ENCODE data around the gene FBLN1. TPM values are rescaled to one million over a fixed set of nuclear protein-coding genes. Genes with fewer than 3 reads are reported as not detected.

Gene FBLN1
- total RNA-seq, 1 donor from 2014 or later: 624 TPM

DNA sequence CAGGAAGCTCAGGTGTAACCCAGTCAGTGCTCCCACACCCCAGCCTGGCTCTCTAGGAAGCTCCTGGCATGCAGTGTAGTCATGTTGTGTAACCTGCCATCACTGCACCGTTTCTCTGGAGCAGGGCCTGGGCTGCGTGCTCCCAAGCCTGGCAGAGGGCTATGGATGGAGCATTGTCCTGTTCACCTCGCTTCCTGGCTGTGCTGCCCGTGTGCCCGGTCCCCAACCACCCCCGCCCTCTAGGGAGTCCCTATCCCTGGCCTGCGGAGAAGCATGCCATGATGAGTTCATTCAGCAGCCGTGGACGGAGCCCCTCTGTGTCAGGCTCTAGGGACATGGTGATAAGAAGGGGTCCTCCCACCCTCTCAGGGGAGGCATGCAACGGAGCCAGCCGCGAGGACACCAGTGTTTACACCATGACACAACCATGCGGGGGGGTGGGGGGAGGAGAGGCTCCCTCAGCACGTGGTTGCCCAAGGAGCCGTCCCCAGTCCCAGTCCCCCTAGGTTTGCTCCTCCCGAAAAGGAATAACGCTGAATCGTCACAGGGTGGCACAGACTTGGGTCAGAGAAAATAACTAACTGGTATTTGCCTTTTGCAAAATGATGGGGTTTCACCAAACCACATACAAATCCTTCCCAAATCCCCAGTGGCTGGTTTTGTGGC, 73.1 kb downstream of the FBLN1 start:
- intact Hi-C loops (cut with DNase I): loop anchor here (5.0 kb wide), 1 partner anchor 1068 kb away; no protein-coding TSS in a partner anchor
- peak; percentile 22 for ATAC-seq

GRCh38 chr22:45576273-45576625, 73.6 kb downstream of the FBLN1 start:
- intact Hi-C loops (cut with DNase I): loop anchor here (5.0 kb wide), 1 partner anchor 1069 kb away; no protein-coding TSS in a partner anchor
- no peak for DNase-seq (ENCODE audit: low spot score)
- ATAC-seq: no peak

More for the DNA sequence above, 73.1 kb downstream of the FBLN1 start:
- no peak for DNase-seq (ENCODE audit: low spot score)

DNA sequence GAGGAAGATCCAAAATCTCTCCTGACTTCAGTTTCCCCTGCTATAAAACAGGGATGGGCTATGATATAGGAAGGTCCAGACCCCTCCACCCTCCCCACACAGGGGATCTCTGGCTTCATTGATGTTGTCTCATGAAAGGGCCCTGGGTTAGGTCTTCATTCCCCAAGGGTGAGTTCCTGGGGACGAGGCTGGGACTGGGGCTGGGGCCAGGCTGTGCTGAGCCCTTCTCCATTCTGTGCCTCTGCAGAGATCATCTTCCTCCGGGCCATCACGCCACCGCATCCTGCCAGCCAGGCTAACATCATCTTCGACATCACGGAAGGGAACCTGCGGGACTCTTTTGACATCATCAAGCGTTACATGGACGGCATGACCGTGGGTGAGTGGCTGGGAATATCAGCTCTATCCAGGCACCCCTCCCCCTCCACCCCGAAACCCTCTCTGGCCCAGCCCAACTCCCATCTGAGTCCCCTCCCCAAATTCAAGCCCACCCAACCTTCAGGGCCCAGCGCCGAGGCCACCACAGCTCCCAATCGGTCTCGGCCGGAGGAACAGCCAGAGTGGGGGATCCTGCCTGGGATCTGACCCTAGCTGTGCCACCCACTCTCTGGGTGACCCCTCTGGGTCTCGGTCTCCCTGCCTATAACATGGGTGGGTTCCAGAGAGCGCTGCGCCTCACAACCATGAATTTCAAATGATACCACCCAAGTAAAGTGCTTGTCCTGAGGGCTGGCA, 74.2 kb downstream of the FBLN1 start:
- intact Hi-C loops (cut with DNase I): loop anchor here (5.0 kb wide), 1 partner anchor 1070 kb away; no protein-coding TSS in a partner anchor
- ATAC-seq: no peak
- DNase-seq (ENCODE audit: low spot score): no peak

- ATAC-seq (peak; percentile 80), DNase-seq (ENCODE audit: low spot score) (peak; percentile 93)
- intact Hi-C loops (cut with DNase I): loop anchor here (5.0 kb wide), 1 partner anchor 1071 kb away; no protein-coding TSS in a partner anchor
Measured at GRCh38 chr22:45577746-45578523, 75.3 kb downstream of the FBLN1 start.

- intact Hi-C loops (cut with DNase I): loop anchor here (5.0 kb wide), 1 partner anchor 1071 kb away; no protein-coding TSS in a partner anchor
- ATAC-seq: no peak
- DNase-seq (ENCODE audit: low spot score): no peak
Measured at GRCh38 chr22:45578524-45579147, 76.0 kb downstream of the FBLN1 start.

- intact Hi-C loops (cut with DNase I): loop anchor here (5.0 kb wide), 1 partner anchor 1072 kb away; no protein-coding TSS in a partner anchor
- ATAC-seq (no peak), DNase-seq (ENCODE audit: low spot score) (no peak)
Measured at GRCh38 chr22:45579306-45579705, 76.6 kb downstream of the FBLN1 start.

DNA sequence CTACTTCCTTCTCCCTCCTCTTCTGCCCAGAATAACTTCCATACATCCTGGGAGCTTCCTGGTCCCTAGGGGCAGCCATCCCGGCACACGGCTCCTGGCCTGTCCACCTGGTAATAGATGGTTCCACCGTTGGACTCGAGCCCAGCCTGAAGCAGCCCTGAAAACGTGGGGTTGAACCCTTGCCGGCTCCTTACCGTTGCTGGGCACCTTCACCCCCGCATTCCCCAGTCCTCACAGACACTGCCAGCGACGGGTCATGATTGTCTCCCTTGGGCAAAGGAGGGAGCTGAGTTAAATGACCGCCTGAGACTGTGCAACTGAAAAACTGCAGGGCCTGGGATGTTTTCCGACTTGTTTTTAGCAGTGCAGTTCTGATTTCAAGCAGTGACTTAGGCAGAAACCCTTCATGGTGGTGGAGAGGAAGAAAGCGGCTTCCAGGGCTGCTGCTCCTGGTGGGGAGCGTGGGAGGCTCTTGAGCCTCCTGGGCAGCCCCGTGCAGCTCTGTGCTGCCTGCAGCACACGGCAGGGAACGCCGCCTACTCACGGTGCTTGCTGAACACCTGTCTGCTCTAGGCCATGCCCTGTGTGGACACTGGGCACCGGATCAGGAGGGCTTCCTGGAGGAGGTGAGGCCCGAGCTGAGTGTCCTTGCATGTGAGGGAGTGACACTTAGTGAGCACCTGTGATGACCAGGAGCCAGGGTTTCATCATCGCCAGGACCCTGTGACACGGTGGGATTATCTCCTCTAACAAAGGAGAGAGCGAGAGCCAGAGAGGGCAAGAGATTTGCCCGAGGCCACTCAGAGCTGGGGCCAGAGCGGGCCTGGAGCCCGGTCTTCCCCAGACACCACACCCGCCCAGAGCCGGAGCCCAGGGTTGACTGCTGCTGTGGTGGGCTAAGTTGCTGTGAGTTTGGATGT, 77.4 kb downstream of the FBLN1 start:
- ATAC-seq (no peak), DNase-seq (ENCODE audit: low spot score) (no peak)
- intact Hi-C loops (cut with DNase I): loop anchor here (5.0 kb wide), 1 partner anchor 1073 kb away; no protein-coding TSS in a partner anchor

GRCh38 chr22:45580726-45581381, 78.2 kb downstream of the FBLN1 start:
- intact Hi-C loops (cut with DNase I): no loop called here
- DNase-seq (ENCODE audit: low spot score) (no peak), ATAC-seq (no peak)

DNA sequence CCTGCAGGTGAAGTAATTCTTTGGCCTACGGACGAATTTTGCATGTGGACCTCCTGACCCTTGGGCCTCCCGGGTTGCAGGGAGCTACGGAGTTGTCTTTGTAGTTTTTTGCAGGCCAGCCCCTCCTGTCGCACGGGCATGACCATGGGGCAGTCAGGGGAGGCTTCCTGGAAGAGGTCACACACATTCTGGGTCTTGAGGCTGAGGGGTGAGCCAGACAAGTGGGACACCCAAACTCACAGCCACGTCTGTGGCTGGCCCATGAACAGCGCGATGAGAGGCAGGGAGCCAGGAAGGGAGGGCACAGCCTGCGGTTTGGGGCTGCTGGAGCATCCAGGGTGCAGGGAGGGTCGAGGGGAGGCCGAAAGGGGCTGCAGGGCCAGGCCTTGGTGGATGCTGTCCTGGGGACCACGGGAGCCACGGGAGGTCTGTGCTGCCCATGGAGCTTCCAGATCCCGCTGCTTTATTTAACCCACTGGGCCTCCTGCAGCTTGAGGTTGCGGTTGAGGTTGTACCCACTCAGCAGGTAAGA, 78.9 kb downstream of the FBLN1 start:
- no peak for DNase-seq (ENCODE audit: low spot score)
- intact Hi-C loops (cut with DNase I): no loop called here
- ATAC-seq: no peak

DNA sequence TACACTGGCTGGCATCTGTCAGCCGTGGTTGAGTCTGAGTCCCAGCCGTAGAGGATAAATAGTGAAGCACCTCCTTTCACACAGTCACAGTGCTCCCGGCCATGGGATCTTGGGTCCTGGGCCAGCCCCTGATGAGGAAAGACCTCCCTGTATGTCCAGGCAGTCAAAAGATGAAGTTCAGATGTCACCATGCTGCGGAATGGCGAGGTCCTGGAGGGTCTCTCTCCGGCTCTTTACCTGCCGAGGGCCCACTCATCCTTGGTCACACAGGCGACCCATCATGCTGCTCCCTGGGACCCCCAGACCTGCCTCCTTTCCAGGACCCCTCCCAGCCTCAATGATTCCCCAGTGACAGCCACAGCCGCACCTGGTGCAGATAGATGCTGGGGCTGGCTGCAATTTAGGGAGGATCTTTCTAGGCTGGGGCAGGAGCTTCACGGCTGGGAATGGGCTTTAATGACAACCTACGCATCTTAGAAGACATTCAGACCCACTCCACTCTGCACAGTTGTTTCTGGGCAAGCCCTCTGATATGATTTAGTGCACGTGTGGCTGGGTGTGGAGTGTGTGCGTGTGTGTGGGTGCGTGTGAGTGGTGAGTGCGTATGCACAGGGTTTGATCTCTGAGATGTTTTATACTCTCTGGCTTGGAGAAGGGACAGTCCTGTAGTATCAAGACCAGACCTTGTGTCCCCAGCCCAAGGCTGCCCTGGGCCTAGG, 79.7 kb downstream of the FBLN1 start:
- DNase-seq (ENCODE audit: low spot score) (no peak), ATAC-seq (no peak)
- intact Hi-C loops (cut with DNase I): no loop called here

DNA sequence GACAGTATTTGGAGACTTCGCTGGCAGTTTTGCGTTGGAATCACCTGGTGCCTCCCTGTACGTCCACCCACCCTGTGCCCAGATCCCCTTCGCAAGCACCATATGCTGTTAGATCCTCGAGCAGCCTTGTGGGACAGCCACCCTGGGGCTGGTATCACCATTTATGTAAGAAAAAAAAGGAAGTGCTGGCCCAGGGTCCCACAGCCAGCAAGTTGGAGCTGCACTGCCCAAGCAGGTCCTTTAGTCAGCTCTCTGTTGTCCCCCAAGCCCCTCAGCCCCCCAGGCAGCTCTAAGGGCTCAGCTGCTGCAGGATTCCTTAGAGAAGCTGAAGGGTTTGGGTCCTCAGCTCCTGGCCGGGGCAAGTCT, 80.3 kb downstream of the FBLN1 start:
- ATAC-seq: no peak
- DNase-seq (ENCODE audit: low spot score): no peak
- intact Hi-C loops (cut with DNase I): no loop called here

DNA sequence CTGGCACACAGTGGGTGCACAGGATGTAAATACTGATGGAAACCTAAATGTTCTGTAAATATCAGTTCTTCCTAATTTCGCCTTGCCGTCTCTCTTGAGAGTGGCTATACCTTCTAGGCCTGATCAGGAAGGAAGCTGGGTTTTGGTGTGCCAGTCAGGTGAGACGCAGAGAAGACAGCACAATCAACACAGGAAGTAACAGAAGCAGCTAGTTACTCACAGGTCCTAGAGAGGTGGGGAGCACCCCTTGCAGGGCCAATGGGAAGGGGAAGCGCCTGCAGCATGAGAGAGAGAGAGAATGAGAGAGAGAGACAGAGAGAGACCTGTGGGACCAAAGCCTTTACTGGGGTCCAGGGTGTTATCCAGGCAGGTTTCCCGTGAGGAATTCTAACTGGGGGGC, 80.8 kb downstream of the FBLN1 start:
- intact Hi-C loops (cut with DNase I): no loop called here
- DNase-seq (ENCODE audit: low spot score): no peak
- no peak for ATAC-seq

DNA sequence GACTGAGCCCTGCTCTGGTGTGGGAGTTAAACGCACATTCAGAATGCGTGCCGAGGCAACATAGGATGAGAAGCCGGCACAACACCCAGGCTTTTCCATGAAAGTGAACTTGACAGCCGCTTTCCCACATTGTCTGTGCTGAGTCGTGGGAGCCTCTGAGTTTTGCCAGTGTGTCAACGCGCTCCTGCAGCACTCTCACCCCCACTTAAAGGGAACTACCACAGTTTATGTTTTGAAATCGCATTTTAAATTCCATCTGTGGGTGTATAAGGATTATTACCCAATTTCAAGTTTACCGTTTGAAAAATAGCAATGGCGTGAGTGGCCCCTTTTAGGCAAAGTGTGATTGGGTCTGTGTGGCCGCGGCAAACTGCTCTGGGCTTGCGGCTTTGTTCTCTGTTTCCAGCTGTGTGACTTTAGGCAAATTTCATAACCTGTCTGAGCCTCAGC, 81.5 kb downstream of the FBLN1 start:
- intact Hi-C loops (cut with DNase I): no loop called here
- ATAC-seq (no peak), DNase-seq (ENCODE audit: low spot score) (no peak)

DNA sequence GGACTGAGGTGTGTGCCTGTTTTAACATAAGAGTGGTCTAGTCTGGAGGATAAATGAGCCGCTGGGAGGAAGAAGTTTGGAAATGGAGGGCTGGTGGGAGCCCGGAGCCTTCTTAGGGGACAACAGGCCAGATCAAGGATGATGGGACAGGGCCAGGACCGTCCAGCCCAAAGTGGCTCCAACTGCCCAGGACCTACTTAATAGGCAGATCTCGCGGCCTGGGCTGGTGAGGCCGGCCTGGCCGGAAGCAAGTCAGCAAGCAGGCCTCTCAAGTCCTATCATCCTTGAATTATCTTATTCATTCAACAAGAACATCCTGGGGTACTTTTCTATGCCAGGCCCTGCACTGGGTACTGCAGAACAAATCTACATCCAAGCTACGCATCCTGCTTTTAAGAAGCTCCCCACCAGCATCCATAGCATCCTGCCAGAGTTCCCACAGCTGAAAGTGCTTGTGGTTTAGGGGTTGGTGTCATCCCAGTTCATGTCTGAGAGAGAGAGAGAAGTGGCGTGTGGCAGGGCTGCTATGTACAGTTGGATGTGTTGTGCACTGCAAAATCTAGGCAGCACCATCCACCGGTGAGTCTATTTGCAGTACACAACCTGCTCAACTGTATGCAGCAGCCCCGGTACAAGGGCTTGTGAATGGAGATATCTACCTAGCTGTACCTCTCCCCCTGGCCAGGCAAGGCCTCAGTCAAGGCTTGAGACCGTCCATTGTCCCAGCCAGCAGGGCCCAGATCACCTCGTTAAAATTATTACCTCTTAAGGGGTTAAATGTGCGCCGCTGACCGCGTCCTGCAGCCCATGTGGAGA, 82.1 kb downstream of the FBLN1 start:
- ATAC-seq (peak; percentile 26), DNase-seq (ENCODE audit: low spot score) (no peak)
- intact Hi-C loops (cut with DNase I): no loop called here

DNA sequence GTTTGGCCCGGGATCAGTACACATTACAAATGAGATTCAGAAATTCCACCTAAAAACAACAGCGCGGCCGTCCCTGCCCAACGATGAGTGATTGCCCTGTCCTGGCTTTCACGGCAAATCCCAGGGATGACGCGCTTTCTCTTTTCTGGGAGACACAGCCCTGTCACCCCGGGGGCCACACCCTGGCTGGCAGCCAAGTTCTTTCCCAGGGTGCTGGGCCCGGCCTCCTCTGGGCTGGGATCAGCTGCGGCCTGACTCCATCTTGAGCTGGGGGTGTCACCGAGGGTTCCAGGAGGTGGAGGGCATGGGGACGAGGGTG, 82.7 kb downstream of the FBLN1 start:
- DNase-seq (ENCODE audit: low spot score) (no peak), ATAC-seq (peak; percentile 8)
- intact Hi-C loops (cut with DNase I): no loop called here

- DNase-seq (ENCODE audit: low spot score): no peak
- intact Hi-C loops (cut with DNase I): no loop called here
Measured at GRCh38 chr22:45585946-45586540, 83.4 kb downstream of the FBLN1 start.

More at GRCh38 chr22:45585946-45586540, 83.4 kb downstream of the FBLN1 start:
- ATAC-seq: no peak
